Measurements from ENCODE around the gene METAP1D. TPM values are rescaled to one million over a fixed set of nuclear protein-coding genes. Genes with fewer than 3 reads are reported as not detected.
"Not testable (repeated sequence)": the region's sequence is repeated elsewhere in the genome, so short reads cannot be mapped to it uniquely, and the experiment has no call there.

The METAP1D gene
- total RNA-seq, 3 donors from 2014 or later: 6.2 to 12.5 (median 7.8) TPM

DNA sequence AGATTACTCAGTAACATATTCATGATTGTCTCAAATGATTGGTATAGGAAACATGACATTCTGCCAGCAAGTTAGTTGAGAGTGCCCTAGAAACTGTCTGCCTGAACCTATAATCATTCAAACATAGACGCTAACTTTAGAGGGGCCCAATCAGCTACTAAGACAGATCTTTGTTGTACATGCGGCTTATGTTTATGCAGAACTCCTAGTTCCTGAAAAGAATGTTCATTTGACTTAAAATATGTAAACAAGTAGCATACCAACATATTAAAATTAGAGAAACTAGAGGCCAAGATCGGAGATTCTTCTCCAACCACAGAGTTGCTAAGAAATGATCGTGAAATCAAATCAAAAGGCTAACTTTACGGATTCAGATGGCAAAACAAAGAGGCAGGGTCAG lies 4.2 kb upstream of the METAP1D start:
- H3K27ac ChIP-seq: no peak overlapping the region
- H3K4me1 ChIP-seq: no peaks in the 10 kb centered on the region
- no peak overlapping the region for H3K4me3 ChIP-seq
- no peak for TF ChIP-seq POLR2A (IDR thresholded peaks at IDR 0.05)
- no peak for TF ChIP-seq POLR2AphosphoS5 (IDR thresholded peaks at IDR 0.05)
- TF ChIP-seq, protein P1, sequence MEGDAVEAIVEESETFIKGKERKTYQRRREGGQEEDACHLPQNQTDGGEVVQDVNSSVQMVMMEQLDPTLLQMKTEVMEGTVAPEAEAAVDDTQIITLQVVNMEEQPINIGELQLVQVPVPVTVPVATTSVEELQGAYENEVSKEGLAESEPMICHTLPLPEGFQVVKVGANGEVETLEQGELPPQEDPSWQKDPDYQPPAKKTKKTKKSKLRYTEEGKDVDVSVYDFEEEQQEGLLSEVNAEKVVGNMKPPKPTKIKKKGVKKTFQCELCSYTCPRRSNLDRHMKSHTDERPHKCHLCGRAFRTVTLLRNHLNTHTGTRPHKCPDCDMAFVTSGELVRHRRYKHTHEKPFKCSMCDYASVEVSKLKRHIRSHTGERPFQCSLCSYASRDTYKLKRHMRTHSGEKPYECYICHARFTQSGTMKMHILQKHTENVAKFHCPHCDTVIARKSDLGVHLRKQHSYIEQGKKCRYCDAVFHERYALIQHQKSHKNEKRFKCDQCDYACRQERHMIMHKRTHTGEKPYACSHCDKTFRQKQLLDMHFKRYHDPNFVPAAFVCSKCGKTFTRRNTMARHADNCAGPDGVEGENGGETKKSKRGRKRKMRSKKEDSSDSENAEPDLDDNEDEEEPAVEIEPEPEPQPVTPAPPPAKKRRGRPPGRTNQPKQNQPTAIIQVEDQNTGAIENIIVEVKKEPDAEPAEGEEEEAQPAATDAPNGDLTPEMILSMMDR (IDR thresholded peaks at IDR 0.05): no peak
- intact Hi-C loops (cut with DNase I; ENCODE audit: low total_unique reads): no loop called here
- H3K9me3 ChIP-seq: no peaks in the 10 kb centered on the region
- no peaks in the 10 kb centered on the region for H3K36me3 ChIP-seq
- H3K27me3 ChIP-seq: no peaks in the 10 kb centered on the region
- no peak for DNase-seq (ENCODE audit: low spot score in 2 of 2)

DNA sequence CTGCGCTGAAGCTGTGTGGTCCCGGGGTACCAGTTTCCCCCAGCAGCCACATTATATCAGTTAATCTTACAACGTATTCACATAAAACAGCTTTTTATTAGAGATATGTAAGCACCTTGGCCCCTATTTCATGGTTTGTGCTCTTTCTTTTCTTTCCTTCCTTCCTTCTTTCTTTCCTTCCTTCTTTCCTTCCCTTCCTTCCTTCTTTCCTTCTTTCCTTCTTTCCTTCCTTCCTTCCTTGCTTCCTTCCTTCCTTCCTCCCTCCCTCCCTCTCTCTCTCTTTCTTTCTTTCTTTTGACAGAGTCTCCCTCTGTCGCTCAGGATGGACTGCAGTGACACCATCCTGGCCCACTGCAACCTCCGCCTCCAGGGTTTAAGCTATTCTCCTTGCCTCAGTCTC lies 3.7 kb upstream of the METAP1D start:
- Histone ChIP-seq H3K4me1 (no peaks in the 10 kb centered on the region), H3K27me3 (no peaks in the 10 kb centered on the region), H3K27ac (no peak overlapping the region), H3K36me3 (no peaks in the 10 kb centered on the region), H3K9me3 (no peaks in the 10 kb centered on the region), H3K4me3 (no peak overlapping the region)
- DNase-seq (ENCODE audit: low spot score in 2 of 2): no peak
- intact Hi-C loops (cut with DNase I; ENCODE audit: low total_unique reads): no loop called here
- TF ChIP-seq, protein P1 (IDR thresholded peaks at IDR 0.05): no peak
- TF ChIP-seq POLR2AphosphoS5 (IDR thresholded peaks at IDR 0.05): no peak
- TF ChIP-seq POLR2A (IDR thresholded peaks at IDR 0.05): no peak

DNA sequence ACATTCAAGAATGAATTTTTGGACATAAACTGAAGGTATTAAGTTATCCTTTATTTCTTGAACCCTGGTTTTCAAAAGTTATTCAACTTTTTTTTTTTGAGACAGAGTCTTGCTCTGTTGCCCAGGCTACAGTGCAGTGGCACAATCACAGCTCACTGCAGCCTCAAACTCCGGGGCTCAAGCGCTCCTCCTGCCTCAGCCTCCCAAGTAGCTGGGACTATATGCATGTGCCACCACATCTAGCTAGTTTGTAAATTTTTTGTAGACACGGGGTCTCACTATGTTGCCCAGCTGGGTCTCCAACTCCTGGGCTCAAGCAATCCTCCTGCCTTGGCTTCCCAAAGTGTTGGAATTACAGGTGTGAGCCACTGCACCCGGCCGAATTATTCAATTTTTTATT lies 2.7 kb upstream of the METAP1D start:
- H3K9me3 ChIP-seq; H3K27ac ChIP-seq; H3K4me3 ChIP-seq; DNase-seq (ENCODE audit: low spot score in 2 of 2); H3K27me3 ChIP-seq; H3K4me1 ChIP-seq; H3K36me3 ChIP-seq; intact Hi-C loops (cut with DNase I; ENCODE audit: low total_unique reads): not testable (repeated sequence)

DNA sequence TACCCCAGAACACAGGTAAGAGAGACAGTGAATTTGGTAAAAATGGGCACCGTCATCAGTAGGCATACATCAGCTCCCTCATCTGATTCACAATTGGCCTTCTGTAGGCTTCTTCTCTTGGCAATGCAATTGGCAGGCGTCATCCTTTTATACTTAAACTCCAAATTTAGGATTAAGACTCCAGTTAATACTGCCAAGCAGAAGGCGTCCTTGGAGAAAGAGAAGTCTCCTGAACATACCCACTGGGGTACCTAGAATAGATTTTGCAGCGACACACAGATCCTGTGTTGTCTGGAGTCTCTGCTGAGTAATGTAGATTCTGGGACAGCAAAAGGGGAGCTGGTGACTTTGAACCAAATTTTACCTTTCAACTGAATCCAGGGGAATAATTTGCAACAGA lies 592 bp upstream of the METAP1D start:
- intact Hi-C loops (cut with DNase I; ENCODE audit: low total_unique reads): no loop called here
- no peak for DNase-seq (ENCODE audit: low spot score in 2 of 2)
- Histone ChIP-seq H3K4me1 (no peaks in the 10 kb centered on the region), H3K36me3 (no peaks in the 10 kb centered on the region), H3K4me3 (peak overlapping the region; percentile 68 to 78 (median 77)), H3K9me3 (no peaks in the 10 kb centered on the region), H3K27ac (no peak overlapping the region), H3K27me3 (no peaks in the 10 kb centered on the region)
- TF ChIP-seq, protein P1 (IDR thresholded peaks at IDR 0.05): no peak
- TF ChIP-seq POLR2A (IDR thresholded peaks at IDR 0.05) (no peak), POLR2AphosphoS5 (IDR thresholded peaks at IDR 0.05) (no peak)

DNA sequence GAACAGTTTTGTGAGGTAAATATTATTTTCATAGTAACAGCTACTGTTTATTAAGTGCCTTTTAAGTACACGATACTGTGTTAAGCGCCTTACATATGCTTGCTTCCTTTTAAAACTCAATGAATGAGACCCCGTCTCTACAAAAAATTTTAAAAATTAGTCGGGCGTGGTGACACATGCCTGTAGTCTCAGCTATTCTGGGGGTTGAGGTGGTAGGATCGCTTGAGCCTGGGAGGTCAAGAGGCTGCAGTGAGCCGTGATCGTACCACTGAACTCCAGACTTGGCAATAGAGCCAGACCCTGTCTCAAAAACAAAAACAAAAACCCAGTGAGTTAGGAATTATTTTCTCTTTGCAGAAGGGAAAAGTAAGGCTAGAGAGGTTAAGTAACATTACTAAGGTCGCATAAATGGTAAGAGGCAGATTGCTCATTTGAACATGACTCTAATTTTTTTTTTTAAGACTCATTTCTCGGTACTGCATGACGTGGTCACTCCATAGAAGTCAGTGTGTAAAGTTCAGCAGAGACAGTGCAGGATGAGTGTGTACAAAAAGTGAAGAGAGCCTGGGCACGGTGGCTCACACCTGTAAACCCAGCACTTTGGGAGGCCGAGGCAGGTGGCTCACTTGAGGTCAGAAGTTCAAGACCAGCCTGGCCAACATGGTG lies 1.1 kb downstream of the METAP1D start:
- no peaks in the 10 kb centered on the region for H3K27me3 ChIP-seq
- no peaks in the 10 kb centered on the region for H3K9me3 ChIP-seq
- no peaks in the 10 kb centered on the region for H3K36me3 ChIP-seq
- intact Hi-C loops (cut with DNase I; ENCODE audit: low total_unique reads): loop anchor here (5.0 kb wide), 1 partner anchor 164 kb away; no protein-coding TSS in a partner anchor
- H3K4me3 ChIP-seq: peak overlapping the region in 2 of 3 donors; percentile 77 to 78
- no peak overlapping the region for H3K27ac ChIP-seq
- no peaks in the 10 kb centered on the region for H3K4me1 ChIP-seq
- no peak for DNase-seq (ENCODE audit: low spot score in 2 of 2)
- TF ChIP-seq, protein P1 (IDR thresholded peaks at IDR 0.05): no peak
- no peak for TF ChIP-seq POLR2A (IDR thresholded peaks at IDR 0.05)
- no peak for TF ChIP-seq POLR2AphosphoS5 (IDR thresholded peaks at IDR 0.05)

Data from breast epithelium (tissue), 4 donors.